Neural crest cell (in vitro differentiated cells): ENCODE data around the gene TFEB. TPM values are rescaled to one million over a fixed set of nuclear protein-coding genes. Genes with fewer than 3 reads are reported as not detected.
A peak's percentile ranks its signal among the peaks of the same experiment; 100 is the strongest.

Experiments
- DNase-seq: peaks from one replicate; pipeline ENCODE4 v3.0.0; 2021; ENCODE audit warnings: low read depth, mixed read lengths, low spot score
- H3K27ac Mint-ChIP-seq: one replicate; pipeline ENCODE4 v1.8.0; 2021; ENCODE audit warnings: mild to moderate bottlenecking, mixed read lengths; ENCODE audit not compliant: unreplicated experiment
- H3K27me3 Mint-ChIP-seq: 2 replicates; pipeline ENCODE4 v1.8.0; 2021; ENCODE audit warnings: low read depth, mild to moderate bottlenecking, mixed read lengths
- H3K36me3 Mint-ChIP-seq: 2 replicates; pipeline ENCODE4 v1.8.0; 2021; ENCODE audit warnings: low read depth, mild to moderate bottlenecking, mixed read lengths
- H3K4me1 Mint-ChIP-seq: 2 replicates; pipeline ENCODE4 v1.8.0; 2021; ENCODE audit warnings: mixed read lengths
- H3K4me3 Mint-ChIP-seq: one replicate; pipeline ENCODE4 v1.8.0; 2021; ENCODE audit warnings: mild to moderate bottlenecking, mixed read lengths
- H3K9me3 Mint-ChIP-seq: 2 replicates; pipeline ENCODE4 v1.8.0; 2021; ENCODE audit warnings: mixed read lengths
- total RNA-seq: library from RNA; stranded (reverse); gene quantifications from 2 replicates; pipeline ENCODE4 v1.2.1, GENCODE V29; 2021
- TF ChIP-seq, protein P1 (sequence below): fragments of 200-600 bp; sonication (generic); conservative IDR thresholded peaks from 2 replicates; pipeline ENCODE4 v1.5.0; 2021; ENCODE audit warnings: antibody characterized with exemption, mild to moderate bottlenecking

TFEB gene
- total RNA-seq, 1 donor from 2014 or later = 1.3 TPM

DNA sequence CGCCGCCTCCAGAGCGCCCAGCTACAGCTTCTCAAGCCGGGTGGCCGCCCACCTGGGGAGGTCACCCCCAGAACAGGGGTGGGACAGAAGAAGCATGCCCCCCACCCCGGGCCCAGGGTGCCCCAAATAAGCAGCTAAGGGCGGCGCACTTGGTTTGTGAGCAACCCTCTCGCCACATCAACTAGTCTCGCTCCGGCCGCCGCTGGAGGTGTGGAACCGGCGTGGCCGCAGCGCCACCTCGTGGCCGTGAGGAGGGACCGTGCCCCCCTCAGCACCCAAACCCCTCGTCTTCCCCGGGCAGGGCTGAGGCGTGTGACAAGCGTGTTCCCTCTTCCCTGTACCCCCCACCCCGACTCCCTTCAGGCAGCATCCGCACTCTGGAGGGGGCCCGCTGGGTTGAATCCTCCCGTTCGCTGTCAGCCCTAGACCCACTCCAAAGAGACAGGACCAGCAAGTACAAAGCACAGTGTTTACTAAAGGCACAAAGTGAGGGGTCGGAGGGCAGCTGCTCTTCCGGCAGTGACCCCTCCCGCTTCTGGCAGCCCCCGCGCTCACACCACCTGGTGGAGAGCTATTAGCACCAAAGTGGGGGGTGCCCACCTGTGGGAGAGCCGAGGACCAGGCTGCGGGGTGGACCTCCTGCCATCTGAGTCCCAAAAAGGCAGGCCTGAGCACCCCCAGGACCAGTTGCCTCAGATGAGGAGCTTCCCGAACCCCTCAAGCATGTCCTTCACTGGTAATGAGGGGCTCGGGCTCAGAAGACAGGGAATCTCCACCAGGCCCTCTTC lies 51.7 kb downstream of the TFEB start:
- Mint-ChIP-seq H3K36me3 (no peaks in the 10 kb centered on the region), H3K4me3 (peak overlapping the region; percentile 16), H3K27ac (no peak overlapping the region), H3K9me3 (no peaks in the 10 kb centered on the region), H3K4me1 (peaks cover 18% of the 10 kb centered on the region), H3K27me3 (no peaks in the 10 kb centered on the region)
- DNase-seq = peak; percentile 86
- TF ChIP-seq, protein P1, sequence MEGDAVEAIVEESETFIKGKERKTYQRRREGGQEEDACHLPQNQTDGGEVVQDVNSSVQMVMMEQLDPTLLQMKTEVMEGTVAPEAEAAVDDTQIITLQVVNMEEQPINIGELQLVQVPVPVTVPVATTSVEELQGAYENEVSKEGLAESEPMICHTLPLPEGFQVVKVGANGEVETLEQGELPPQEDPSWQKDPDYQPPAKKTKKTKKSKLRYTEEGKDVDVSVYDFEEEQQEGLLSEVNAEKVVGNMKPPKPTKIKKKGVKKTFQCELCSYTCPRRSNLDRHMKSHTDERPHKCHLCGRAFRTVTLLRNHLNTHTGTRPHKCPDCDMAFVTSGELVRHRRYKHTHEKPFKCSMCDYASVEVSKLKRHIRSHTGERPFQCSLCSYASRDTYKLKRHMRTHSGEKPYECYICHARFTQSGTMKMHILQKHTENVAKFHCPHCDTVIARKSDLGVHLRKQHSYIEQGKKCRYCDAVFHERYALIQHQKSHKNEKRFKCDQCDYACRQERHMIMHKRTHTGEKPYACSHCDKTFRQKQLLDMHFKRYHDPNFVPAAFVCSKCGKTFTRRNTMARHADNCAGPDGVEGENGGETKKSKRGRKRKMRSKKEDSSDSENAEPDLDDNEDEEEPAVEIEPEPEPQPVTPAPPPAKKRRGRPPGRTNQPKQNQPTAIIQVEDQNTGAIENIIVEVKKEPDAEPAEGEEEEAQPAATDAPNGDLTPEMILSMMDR = peak; percentile 95

- Mint-ChIP-seq H3K27ac (no peak overlapping the region), H3K36me3 (no peaks in the 10 kb centered on the region), H3K27me3 (no peaks in the 10 kb centered on the region), H3K9me3 (no peaks in the 10 kb centered on the region), H3K4me1 (peaks cover 21% of the 10 kb centered on the region), H3K4me3 (no peak overlapping the region)
- TF ChIP-seq, protein P1 = no peak
- DNase-seq = no peak
Observed at GRCh38 chr6:41683273-41683522, 52.2 kb downstream of the TFEB start.

- H3K27me3 Mint-ChIP-seq = no peaks in the 10 kb centered on the region
- DNase-seq = no peak
- no peaks in the 10 kb centered on the region for H3K36me3 Mint-ChIP-seq
- H3K4me3 Mint-ChIP-seq = no peak overlapping the region
- TF ChIP-seq, protein P1 = peak; percentile 7
- H3K27ac Mint-ChIP-seq = no peak overlapping the region
- peaks cover 22% of the 10 kb centered on the region for H3K4me1 Mint-ChIP-seq
- H3K9me3 Mint-ChIP-seq = no peaks in the 10 kb centered on the region
Observed at GRCh38 chr6:41682497-41683272, 52.7 kb downstream of the TFEB start.

DNA sequence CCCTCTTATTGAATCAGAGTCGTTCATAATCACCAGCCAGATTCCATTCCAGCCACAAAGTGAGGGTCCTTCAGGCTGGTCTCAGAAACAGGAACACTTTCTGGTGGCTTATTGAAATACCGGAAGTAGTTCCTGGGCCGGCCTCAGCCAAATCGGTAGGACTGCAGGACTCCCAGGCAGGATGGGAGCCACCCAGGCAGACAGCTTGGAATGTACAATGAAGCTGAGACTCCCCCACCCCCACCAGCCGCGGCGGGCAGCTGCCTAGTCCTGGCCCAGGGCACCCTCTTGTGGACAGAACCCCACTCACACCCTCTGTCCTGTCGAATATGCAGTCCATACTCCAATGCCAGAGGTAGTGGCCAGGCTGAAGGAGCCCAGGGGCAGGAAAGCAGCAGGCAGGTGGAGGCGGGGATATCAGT lies 53.3 kb downstream of the TFEB start:
- Mint-ChIP-seq H3K36me3 (no peaks in the 10 kb centered on the region), H3K27me3 (peaks cover 1% of the 10 kb centered on the region), H3K4me1 (peaks cover 27% of the 10 kb centered on the region), H3K27ac (no peak overlapping the region), H3K9me3 (no peaks in the 10 kb centered on the region), H3K4me3 (no peak overlapping the region)
- TF ChIP-seq, protein P1 = peak; percentile 93
- DNase-seq = peak; percentile 93

DNA sequence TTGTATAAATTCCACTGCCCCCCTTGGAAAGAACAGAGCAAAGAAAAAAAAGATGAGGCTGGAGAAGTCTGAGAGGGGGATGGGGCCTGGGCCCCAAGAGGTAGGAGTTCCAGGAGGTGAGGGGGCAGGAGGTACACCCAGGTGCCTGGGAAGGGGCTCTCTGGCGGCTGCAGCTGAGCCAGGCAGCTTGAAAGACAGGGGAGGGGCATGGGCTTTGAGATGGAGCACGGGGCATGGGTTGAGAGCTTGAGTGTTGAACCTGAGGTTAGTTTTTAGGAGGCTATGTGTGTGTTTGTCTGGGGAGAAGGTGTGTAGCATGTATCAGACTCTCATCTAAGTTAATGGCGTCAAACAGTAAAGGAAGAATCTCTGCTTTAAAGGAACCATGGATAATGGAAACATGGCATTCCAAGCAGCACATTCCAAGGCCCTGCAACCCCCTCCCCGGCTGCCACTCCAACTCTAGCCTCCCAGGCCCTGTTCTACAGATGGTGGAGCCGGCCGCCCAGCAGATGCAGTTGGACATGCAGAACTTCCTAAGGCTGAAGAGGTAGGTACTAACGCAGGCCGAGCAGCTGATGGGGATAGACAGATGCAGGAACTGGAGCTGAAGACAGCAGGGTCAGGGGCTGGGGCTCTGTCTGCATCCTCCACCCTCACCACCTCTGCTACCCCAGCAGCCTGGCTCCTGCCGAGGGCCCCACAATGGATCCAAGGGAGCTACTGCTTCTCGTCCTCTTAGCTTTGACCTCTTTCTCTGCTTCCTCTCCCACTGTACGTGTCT lies 55.0 kb downstream of the TFEB start:
- Mint-ChIP-seq H3K27me3 (peaks cover 3% of the 10 kb centered on the region), H3K36me3 (no peaks in the 10 kb centered on the region), H3K4me3 (no peak overlapping the region), H3K4me1 (peaks cover 29% of the 10 kb centered on the region), H3K27ac (no peak overlapping the region), H3K9me3 (no peaks in the 10 kb centered on the region)
- DNase-seq = no peak
- TF ChIP-seq, protein P1 = no peak
